Measurements from ENCODE around the gene ZDHHC12. TPM values are rescaled to one million over a fixed set of nuclear protein-coding genes. Genes with fewer than 3 reads are reported as not detected.

ZDHHC12 gene
- total RNA-seq, 1 donor from 2014 or later: 27.4 TPM

GRCh38 chr9:128688501-128689292 is 35.2 kb downstream of the ZDHHC12 start, which contains the start of gene SET:
SET (plus strand) TSS chr9:128689222; CDS start chr9:128689583, 361 bp downstream.
- H3K36me3 ChIP-seq (ENCODE audit: control insufficient read depth, insufficient read depth, low read length): peaks cover 12% of the 10 kb centered on the region
- TF ChIP-seq CTCF (IDR thresholded peaks at IDR 0.05; ENCODE audit: insufficient read depth, low read length, severe bottlenecking): no peak
- no peak for FAIRE-seq
- H3K27me3 ChIP-seq (ENCODE audit: control insufficient read depth, insufficient read depth, low read length): no peaks in the 10 kb centered on the region
- peak within 1 kb of the TSS; percentile 82 for H3K4me3 ChIP-seq (ENCODE audit: low read depth, low read length)
- peak; percentile 77 for DNase-seq (ENCODE audit: low read depth)

- no peak for FAIRE-seq
- Histone ChIP-seq H3K27me3 (ENCODE audit: control insufficient read depth, insufficient read depth, low read length) (no peaks in the 10 kb centered on the region), H3K36me3 (ENCODE audit: control insufficient read depth, insufficient read depth, low read length) (peaks cover 8% of the 10 kb centered on the region), H3K4me3 (ENCODE audit: low read depth, low read length) (no peak overlapping the region)
- DNase-seq (ENCODE audit: low read depth): no peak
- no peak for TF ChIP-seq CTCF (IDR thresholded peaks at IDR 0.05; ENCODE audit: insufficient read depth, low read length, severe bottlenecking)
Measured at GRCh38 chr9:128687453-128687852, 36.5 kb downstream of the ZDHHC12 start.

- DNase-seq (ENCODE audit: low read depth): no peak
- TF ChIP-seq CTCF (IDR thresholded peaks at IDR 0.05; ENCODE audit: insufficient read depth, low read length, severe bottlenecking): no peak
- H3K4me3 ChIP-seq (ENCODE audit: low read depth, low read length): no peak overlapping the region
- FAIRE-seq: no peak
- no peaks in the 10 kb centered on the region for H3K27me3 ChIP-seq (ENCODE audit: control insufficient read depth, insufficient read depth, low read length)
- peaks cover 2% of the 10 kb centered on the region for H3K36me3 ChIP-seq (ENCODE audit: control insufficient read depth, insufficient read depth, low read length)
Measured at GRCh38 chr9:128685636-128686489, 38.1 kb downstream of the ZDHHC12 start.

- no peak for TF ChIP-seq CTCF (IDR thresholded peaks at IDR 0.05; ENCODE audit: insufficient read depth, low read length, severe bottlenecking)
- Histone ChIP-seq H3K27me3 (ENCODE audit: control insufficient read depth, insufficient read depth, low read length) (no peaks in the 10 kb centered on the region), H3K36me3 (ENCODE audit: control insufficient read depth, insufficient read depth, low read length) (peaks cover 2% of the 10 kb centered on the region), H3K4me3 (ENCODE audit: low read depth, low read length) (peak overlapping the region; percentile 73)
- FAIRE-seq: no peak
- peak; percentile 97 for DNase-seq (ENCODE audit: low read depth)
Measured at GRCh38 chr9:128684325-128685199, 39.4 kb downstream of the ZDHHC12 start.

GRCh38 chr9:128684065-128684324 is 39.9 kb downstream of the ZDHHC12 start:
- Histone ChIP-seq H3K27me3 (ENCODE audit: control insufficient read depth, insufficient read depth, low read length) (no peaks in the 10 kb centered on the region), H3K4me3 (ENCODE audit: low read depth, low read length) (peak overlapping the region; percentile 73), H3K36me3 (ENCODE audit: control insufficient read depth, insufficient read depth, low read length) (peaks cover 3% of the 10 kb centered on the region)
- FAIRE-seq: no peak
- no peak for TF ChIP-seq CTCF (IDR thresholded peaks at IDR 0.05; ENCODE audit: insufficient read depth, low read length, severe bottlenecking)
- DNase-seq (ENCODE audit: low read depth): no peak
